ENCODE results near the gene CCDC142. TPM values are rescaled to one million over a fixed set of nuclear protein-coding genes. Genes with fewer than 3 reads are reported as not detected.

CCDC142 gene
- total RNA-seq, 1 donor from 2014 or later, result 41.3 TPM

GRCh38 chr2:74503506-74504475 is 21.0 kb upstream of the CCDC142 start:
- TF ChIP-seq CTCF (IDR thresholded peaks at IDR 0.05), result no peak
- peak in 1 of 2 donors; percentile 51 for TF ChIP-seq POLR2AphosphoS5 (IDR thresholded peaks at IDR 0.05; ENCODE audit: insufficient read depth in 1 of 2, low read depth in 1 of 2)
- Histone ChIP-seq H3K4me3 (peak overlapping the region; percentile 57 to 62), H3K36me3 (peaks cover 0 to 21% of the 10 kb centered on the region in 2 donors), H3K27ac (peak overlapping the region; percentile 79), H3K4me1 (peaks cover 65% of the 10 kb centered on the region), H3K27me3 (peaks cover 6% of the 10 kb centered on the region), H3K9me3 (no peaks in the 10 kb centered on the region)
- intact Hi-C loops (cut with DNase I), result no loop called here
- no peak for DNase-seq (ENCODE audit: extremely low spot score in 2 of 2)

- H3K27me3 ChIP-seq, result peaks cover 6% of the 10 kb centered on the region
- TF ChIP-seq POLR2A (IDR thresholded peaks at IDR 0.05) (no peak), CTCF (IDR thresholded peaks at IDR 0.05) (no peak), POLR2AphosphoS5 (IDR thresholded peaks at IDR 0.05; ENCODE audit: insufficient read depth in 1 of 2, low read depth in 1 of 2) (peak; percentile 67 to 72)
- peaks cover 0 to 21% of the 10 kb centered on the region in 2 donors for H3K36me3 ChIP-seq
- H3K27ac ChIP-seq, result peak overlapping the region; percentile 79
- H3K4me3 ChIP-seq, result peak overlapping the region; percentile 57 to 62
- intact Hi-C loops (cut with DNase I), result no loop called here
- H3K9me3 ChIP-seq, result no peaks in the 10 kb centered on the region
- peaks cover 67% of the 10 kb centered on the region for H3K4me1 ChIP-seq
- no peak for DNase-seq (ENCODE audit: extremely low spot score in 2 of 2)
Observed at GRCh38 chr2:74502720-74503505, 20.1 kb upstream of the CCDC142 start.

GRCh38 chr2:74502147-74502719 is 19.4 kb upstream of the CCDC142 start:
- TF ChIP-seq POLR2A (IDR thresholded peaks at IDR 0.05) (no peak), CTCF (IDR thresholded peaks at IDR 0.05) (no peak), POLR2AphosphoS5 (IDR thresholded peaks at IDR 0.05; ENCODE audit: insufficient read depth in 1 of 2, low read depth in 1 of 2) (no peak)
- Histone ChIP-seq H3K4me3 (peak overlapping the region; percentile 57 to 62), H3K9me3 (no peaks in the 10 kb centered on the region), H3K27me3 (peaks cover 7% of the 10 kb centered on the region), H3K27ac (peak overlapping the region; percentile 79), H3K4me1 (peaks cover 74% of the 10 kb centered on the region), H3K36me3 (peaks cover 0 to 21% of the 10 kb centered on the region in 2 donors)
- intact Hi-C loops (cut with DNase I), result no loop called here
- no peak for DNase-seq (ENCODE audit: extremely low spot score in 2 of 2)

DNA sequence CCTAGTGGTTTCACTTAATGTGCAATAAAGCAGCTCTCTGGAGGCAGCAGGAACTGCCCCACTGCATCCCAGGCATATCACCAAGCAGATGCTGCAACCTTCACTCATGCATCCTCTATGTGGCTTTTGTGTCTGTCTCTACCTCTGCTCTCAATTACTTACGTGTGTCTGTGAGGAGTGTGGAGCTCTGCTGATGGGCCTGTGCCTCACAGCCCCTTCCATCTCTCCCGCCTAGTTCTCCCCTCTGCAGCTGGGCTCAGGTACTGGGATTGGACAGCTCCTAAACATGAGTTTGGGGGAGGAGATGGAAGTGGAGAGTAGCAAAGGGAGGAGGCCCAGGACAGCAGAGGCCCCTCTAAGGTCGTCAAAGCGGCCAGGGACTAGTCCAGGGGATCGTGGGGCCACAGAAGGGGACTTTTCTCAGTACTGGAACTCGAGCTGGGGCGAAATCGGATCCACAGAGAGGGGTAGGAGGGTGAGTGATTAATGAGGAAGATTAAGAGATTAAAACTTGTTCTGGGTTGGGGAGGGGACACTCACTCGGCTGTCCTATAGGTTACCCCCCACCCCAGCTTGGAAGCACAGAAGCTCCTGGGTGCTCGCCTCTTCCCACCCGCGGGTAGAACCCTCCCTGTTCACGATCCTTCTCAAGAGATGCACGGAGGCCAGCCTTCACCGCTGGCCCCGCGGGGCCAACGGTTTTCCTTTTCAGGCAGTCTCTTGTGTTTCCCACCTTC is 18.7 kb upstream of the CCDC142 start:
- intact Hi-C loops (cut with DNase I), result no loop called here
- H3K9me3 ChIP-seq, result no peaks in the 10 kb centered on the region
- DNase-seq (ENCODE audit: extremely low spot score in 2 of 2), result no peak
- H3K27me3 ChIP-seq, result peaks cover 10% of the 10 kb centered on the region
- TF ChIP-seq POLR2AphosphoS5 (IDR thresholded peaks at IDR 0.05; ENCODE audit: insufficient read depth in 1 of 2, low read depth in 1 of 2) (no peak), CTCF (IDR thresholded peaks at IDR 0.05) (no peak), POLR2A (IDR thresholded peaks at IDR 0.05) (no peak)
- H3K36me3 ChIP-seq, result peaks cover 0 to 20% of the 10 kb centered on the region in 2 donors
- peaks cover 68% of the 10 kb centered on the region for H3K4me1 ChIP-seq
- no peak overlapping the region for H3K27ac ChIP-seq
- H3K4me3 ChIP-seq, result no peak overlapping the region
